Retina (tissue), 1 donor: ENCODE data around the gene KCNJ10.

Experiments
- DNase-seq: peaks from one replicate; pipeline ENCODE4 v3.0.0-alpha.2; 2016

KCNJ10 gene

GRCh38 chr1:160020196-160020595, 49.8 kb downstream of the KCNJ10 start:
- DNase-seq = no peak

- DNase-seq = no peak
These were observed 51.1 kb downstream of the KCNJ10 start for GRCh38 chr1:160018900-160019299.

- DNase-seq = no peak
These were observed 51.6 kb downstream of the KCNJ10 start for GRCh38 chr1:160018347-160018746.

DNA sequence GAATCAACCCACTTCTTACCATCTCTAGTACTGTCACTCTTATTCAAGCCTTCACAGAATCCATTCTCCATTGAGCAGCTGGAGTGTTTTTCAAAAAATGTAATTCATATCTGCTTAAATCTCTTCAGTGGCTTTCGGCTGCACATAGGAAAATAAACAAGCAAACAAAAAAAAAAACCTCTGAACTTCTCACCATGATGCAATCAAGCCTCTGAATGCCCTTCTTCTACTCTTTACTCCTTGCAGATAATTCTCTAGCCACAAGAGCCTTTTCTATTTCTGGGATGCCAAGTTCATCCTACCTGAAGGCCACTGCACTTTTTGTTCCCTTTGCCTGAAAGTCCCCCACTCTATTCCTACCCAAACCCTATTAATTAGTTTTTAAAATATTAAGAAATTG, 52.4 kb downstream of the KCNJ10 start:
- no peak for DNase-seq

DNA sequence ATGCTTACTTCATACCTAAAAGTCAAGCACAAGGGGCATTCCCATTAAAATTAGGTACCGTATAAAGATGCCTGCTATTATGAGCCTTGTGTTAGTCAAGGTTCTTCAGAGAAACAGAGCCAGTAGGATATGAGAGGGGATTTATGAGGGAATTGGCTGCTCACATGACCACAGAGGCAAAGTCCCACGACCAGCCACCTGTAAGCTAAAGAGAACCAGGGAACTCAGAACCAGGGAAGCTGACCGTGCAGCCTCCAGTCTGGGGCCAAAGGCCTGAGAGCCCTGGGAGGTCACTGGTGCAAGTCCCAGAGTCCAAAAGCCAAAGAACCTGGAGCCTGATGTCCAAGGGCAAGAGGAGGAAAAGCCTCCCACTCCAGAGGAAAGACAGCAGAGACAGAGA, 58.2 kb downstream of the KCNJ10 start:
- no peak for DNase-seq

DNA sequence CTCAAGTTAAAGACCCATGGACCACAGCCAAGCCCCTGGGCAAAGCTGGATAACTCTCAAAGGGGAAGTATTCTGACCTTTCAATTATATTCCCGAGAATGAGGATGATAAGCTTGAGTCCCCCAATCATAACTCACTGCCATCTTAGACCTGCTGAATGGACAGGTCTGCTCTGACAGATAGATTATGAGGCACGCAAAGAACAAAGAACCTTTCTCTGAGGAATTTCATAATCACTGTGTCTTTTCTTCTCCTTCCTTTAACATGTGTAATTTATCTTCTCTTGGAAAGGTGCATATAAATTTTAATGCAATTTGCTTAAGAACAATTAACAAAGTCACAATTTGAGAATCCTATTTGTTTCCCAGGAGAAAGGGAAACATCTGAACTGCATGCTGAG, 60.2 kb downstream of the KCNJ10 start:
- no peak for DNase-seq

- no peak for DNase-seq
These were observed 60.9 kb downstream of the KCNJ10 start for GRCh38 chr1:160009081-160009480.

- peak; percentile 56 for DNase-seq
These were observed 62.3 kb downstream of the KCNJ10 start for GRCh38 chr1:160007577-160008200.

GRCh38 chr1:160006312-160006940, 63.5 kb downstream of the KCNJ10 start:
- DNase-seq = peak; percentile 44

- DNase-seq = no peak
These were observed 64.9 kb downstream of the KCNJ10 start for GRCh38 chr1:160005070-160005469.

- DNase-seq = no peak
These were observed 65.5 kb downstream of the KCNJ10 start for GRCh38 chr1:160004425-160004824.

DNA sequence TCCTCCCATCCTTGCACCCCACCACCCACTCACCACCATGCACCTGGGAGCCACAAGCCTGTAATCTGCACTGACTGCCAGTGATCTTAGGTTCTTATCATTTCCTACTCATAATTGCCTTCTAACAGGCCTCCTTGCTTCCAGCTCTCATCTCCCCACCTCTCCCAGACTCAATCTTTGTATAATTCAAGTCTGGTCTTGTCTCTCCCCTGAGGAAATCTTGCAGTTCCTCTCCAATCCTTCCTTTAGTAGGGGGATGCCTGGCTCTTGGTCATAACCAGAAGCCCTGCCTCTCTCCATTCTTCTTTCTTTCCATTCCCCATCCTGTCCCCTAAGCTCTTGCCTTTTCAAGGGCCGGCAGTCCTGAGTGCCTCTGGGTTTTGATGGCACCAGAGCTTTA, 66.0 kb downstream of the KCNJ10 start:
- no peak for DNase-seq

DNA sequence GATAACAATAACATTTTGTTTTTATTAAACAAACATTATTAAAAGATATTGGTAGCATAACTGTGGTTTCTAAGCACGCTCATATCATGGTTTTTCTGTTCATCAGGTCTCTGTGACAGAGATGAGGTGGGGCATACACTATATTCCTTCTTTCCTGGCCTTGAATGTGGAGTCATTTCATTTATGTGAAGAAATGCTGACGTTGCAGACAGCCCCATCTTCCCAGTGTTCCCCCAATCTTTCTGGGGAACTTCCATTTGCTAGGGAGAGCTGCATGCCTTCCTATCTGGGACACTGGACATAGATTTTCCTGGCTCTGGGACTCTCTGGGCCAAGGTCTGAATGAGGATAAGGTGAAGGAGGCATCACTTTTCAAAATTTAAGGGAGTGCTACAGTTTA, 68.5 kb downstream of the KCNJ10 start:
- DNase-seq = no peak

DNA sequence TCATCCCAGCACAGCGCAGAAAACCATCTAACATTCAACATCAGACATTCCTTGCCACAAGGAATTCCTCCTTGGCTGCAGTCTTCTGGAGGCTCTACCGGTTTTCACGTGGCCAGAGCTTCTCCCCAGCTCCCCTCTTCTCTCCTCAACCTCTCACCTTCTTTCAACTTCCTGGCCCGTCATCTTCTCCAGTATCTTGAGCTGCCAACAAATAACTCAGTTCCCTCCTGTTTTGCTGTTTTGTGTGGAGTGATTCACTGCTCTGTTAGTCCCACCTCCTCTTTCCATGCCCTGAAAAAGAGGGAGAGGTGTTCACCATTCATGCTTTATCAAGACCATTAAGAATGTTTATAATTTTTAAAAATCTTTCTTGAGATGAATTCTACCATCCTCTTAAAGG, 70.8 kb downstream of the KCNJ10 start:
- DNase-seq = no peak

DNA sequence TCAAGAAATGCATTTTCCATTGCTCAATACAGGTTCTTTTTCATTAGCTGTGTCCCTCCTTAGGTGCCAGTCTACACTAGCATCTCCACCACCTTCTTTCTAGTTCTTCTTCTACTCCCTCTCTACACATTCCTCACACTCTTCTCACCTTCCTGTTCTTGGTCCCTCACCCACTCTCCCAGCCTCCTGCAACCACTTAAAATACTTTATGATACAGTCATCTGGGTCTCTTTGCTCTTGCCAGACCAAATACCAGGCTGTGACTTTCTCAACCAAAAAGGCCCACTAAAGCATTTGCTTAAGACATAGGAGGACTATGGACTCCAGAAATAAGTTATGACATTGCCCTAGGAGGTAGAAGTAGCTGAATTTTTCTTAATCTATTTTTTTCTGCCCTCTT, 73.3 kb downstream of the KCNJ10 start:
- no peak for DNase-seq

- DNase-seq = no peak
These were observed 75.1 kb downstream of the KCNJ10 start for GRCh38 chr1:159994896-159995295.

- no peak for DNase-seq
These were observed 76.0 kb downstream of the KCNJ10 start for GRCh38 chr1:159993911-159994310.

GRCh38 chr1:159992161-159992560, 77.8 kb downstream of the KCNJ10 start:
- DNase-seq = no peak

DNA sequence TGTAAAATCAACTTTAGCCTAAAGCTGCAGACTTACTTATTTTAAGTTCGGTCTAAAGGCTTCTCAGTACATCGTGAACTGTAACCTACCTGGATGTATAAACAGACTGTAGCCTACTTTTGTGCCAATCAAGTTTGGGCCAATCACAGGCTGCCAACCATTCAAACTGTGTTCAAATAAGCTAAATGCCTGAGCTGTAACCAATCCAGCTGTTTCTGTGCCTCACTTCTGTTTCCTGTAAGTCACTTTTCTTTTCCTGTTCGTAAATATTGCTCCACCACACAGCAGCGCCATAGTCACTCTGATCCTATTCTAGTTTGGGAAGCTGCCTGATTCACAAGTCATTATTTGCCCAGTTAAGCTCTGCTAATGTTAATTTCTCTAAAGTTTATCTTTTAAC, 78.4 kb downstream of the KCNJ10 start:
- no peak for DNase-seq

DNA sequence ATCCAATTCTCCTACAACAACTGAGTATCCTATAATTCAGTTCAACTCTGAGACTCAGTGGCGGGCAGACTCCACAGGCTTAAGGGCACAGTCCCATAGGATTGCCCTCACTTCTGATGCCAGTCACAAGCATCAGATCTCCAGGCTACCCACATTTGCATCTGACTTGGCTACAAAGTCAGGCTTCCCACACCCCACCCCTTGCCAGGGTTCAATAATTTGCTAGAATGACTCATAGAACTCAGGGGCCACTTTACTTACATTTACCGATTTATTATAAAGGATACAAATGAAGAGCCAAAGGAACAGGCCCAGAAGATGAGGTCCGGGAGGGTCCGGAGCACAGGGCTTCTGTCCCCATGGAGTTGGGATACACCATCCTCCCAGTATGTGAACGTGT, 80.0 kb downstream of the KCNJ10 start:
- no peak for DNase-seq

DNA sequence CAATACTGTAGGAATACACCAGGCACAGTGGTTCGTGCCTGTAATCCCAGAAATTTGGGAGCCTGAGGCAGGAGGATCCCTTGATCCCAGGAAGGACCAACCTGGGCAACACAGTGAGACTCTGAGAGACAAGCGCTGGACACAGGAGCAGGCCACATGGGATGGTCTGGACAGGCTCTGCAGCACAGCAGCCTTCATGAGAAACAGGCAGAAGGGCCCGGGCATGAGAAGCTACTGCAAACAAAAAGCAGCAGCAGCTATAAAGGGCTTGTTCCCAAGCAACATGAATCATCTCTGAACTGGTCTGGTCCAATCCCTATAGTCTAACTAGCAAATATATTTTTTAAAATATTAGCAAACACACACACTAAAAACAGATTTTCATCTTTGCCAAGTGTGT, 80.4 kb downstream of the KCNJ10 start:
- DNase-seq = no peak

DNA sequence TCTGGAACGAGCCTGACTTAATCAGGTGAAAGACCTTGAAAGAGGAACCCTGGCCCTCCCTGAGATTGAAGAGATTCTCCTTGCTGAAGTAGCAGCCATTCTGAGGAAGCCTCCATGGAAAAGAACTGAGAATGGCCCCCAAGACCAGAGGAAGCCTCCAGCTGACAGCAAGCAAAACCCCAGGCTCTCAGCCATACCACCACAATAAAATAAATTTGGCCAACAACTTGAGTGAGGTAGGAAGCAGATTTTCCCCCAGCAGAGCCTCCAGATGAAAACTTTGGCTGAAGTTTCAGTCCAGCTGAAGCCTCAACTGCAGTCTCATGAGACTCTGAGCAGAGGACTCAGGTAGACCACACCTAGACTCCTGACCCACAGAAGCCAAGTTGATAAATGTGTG, 82.0 kb downstream of the KCNJ10 start:
- DNase-seq = no peak

GRCh38 chr1:159987186-159987585, 82.8 kb downstream of the KCNJ10 start:
- DNase-seq = no peak

GRCh38 chr1:159986531-159986930, 83.4 kb downstream of the KCNJ10 start:
- no peak for DNase-seq

- DNase-seq = no peak
These were observed 83.9 kb downstream of the KCNJ10 start for GRCh38 chr1:159986093-159986492.
